Right cardiac atrium (tissue), 5 donors: ENCODE measurements around the gene VAT1L. TPM values are rescaled to one million over a fixed set of nuclear protein-coding genes. Genes with fewer than 3 reads are reported as not detected.
A peak's percentile ranks its signal among the peaks of the same experiment; 100 is the strongest.

Experiments used
- ATAC-seq, 2 donors: fragments of 200-7000 bp; cut with Tn5 transposase; one replicate each; pipeline versions ENCODE4 v1.8.0 to v1.9.1; 2020; ENCODE audit warnings: moderate library complexity in 2 of 2, mild to moderate bottlenecking in 1 of 2
- DNase-seq, 3 donors: peaks; one replicate each; pipeline ENCODE4 v3.0.0-alpha.2; 2020
- H3K27ac ChIP-seq: one replicate; pipeline ENCODE4 v1.5.1; 2013; ENCODE audit warnings: mild to moderate bottlenecking, low read length, control low read depth, moderate library complexity
- H3K27me3 ChIP-seq: one replicate; pipeline ENCODE4 v1.6.1; 2013; ENCODE audit not compliant: control insufficient read depth, insufficient read depth
- H3K4me1 ChIP-seq: one replicate; pipeline ENCODE4 v1.6.1; 2013; ENCODE audit warnings: low read length; ENCODE audit not compliant: control insufficient read depth, insufficient read depth
- H3K4me3 ChIP-seq: one replicate; pipeline ENCODE4 v1.5.1; 2013; ENCODE audit warnings: low read length, control low read depth
- H3K9me3 ChIP-seq: one replicate; pipeline ENCODE4 v1.6.1; 2013; ENCODE audit warnings: low read length; ENCODE audit not compliant: control insufficient read depth
- WGBS: extraction: QIAGEN DNeasy Blood & Tissue Kit; methylation state at CpG from one replicate; pipeline ENCODE4 v1.1.7; 2013; 5-methylcytosine and 5-hydroxymethylcytosine counted together
- intact Hi-C, 4 donors: fragments of 100-400 bp; cut with DNase I; formaldehyde crosslinking; loops; one replicate each; pipeline versions ENCODE4 v1.11.0 to v1.14.0; 2022 to 2023
- polyA plus RNA-seq: library from polyadenylated mRNA; stranded (reverse); fragments of 200-250 nt; gene quantifications from one replicate; pipeline ENCODE4 v1.2.3, GENCODE V29; 2013
- total RNA-seq, 4 donors: library from RNA; stranded (reverse); fragmentation: NEBNext Ultra II Directional; extraction: Animal tissue kit (Norgen Biotek cat#: 25700); gene quantifications; one replicate each; pipeline ENCODE4 v1.2.1, GENCODE V29; 2021
- donor health status: healthy with polysubstance abuse.
- donor health status: DM: no; HTN: yes; CAD: no.
- donor health status: DM: no; HTN: no; CAD: no.
- donor health status: DM: no; HTN: yes; CAD: no; lungs with severe emphysema.
- donor health status: DM: yes; HTN: yes; CAD: no.

The VAT1L gene
- total and polyA plus RNA-seq, 5 donors = 7.7 to 40.3 (median 14.5) TPM

DNA sequence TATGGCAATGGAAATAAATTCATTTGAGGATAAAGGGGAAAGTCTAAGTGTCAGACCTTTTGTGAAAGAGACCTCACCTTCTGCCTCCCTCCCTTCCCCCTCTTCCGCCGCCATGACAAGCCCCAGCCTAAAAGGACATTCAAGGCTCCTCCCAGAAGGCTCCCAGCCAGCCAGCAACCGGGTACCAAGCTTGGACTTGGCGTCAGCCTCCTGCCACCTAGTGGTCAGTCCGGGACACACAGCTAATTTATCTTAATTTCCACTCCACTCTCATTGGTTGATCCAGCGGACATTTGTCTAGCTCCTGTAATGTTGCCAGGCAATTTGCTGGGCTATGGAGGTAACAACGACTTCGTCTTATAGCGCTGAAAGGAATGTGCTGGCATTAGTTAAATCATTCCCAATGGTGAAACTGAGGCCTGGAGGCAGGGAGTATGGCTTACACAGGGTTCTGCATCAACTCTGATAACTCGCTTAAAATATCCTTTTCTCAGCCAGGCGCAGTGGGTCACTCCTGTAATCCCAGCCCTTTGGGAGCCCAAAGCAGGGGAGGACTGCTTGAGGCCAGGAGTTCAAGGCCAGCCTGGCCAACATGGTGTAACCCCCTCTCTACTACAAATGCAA is 214.7 kb downstream of the VAT1L start:
- 17% methylated on average over 11 of the region's 11 CpGs for WGBS
- no peaks in the 10 kb centered on the region for H3K9me3 ChIP-seq
- H3K27ac ChIP-seq = no peak overlapping the region
- H3K27me3 ChIP-seq = no peaks in the 10 kb centered on the region
- H3K4me3 ChIP-seq = no peak overlapping the region
- intact Hi-C loops = loop anchor here in 1 of 4 donors (10.0 kb wide), 1 partner anchor 328 kb away; no protein-coding TSS in a partner anchor
- peak; percentile 92 to 95 for ATAC-seq
- no peaks in the 10 kb centered on the region for H3K4me1 ChIP-seq
- peak; percentile 90 to 93 (median 91) for DNase-seq

DNA sequence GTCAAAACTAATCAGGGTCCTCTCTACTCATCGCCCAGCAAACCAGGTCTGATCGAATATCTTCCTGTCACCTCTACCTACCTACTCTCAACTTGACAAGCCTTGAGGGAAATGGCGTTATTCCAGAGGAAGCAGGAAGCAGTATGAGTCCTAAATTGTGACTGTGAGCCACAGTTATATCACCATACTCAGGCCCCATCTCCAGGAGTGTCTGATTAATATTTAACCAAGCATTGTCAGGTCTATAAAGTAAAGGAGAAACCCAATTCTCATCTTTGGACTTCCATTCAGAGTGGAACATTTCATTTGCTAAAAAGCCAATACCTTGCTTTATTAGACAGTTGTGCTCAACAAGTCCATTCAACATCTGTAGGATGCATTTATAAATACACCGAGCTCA is 216.2 kb downstream of the VAT1L start:
- H3K4me3 ChIP-seq = no peak overlapping the region
- 73% methylated on average over 4 of the region's 4 CpGs for WGBS
- H3K9me3 ChIP-seq = no peaks in the 10 kb centered on the region
- H3K27me3 ChIP-seq = no peaks in the 10 kb centered on the region
- no peak for DNase-seq
- H3K27ac ChIP-seq = no peak overlapping the region
- intact Hi-C loops = loop anchor here in 1 of 4 donors (10.0 kb wide), 1 partner anchor 330 kb away; no protein-coding TSS in a partner anchor
- no peaks in the 10 kb centered on the region for H3K4me1 ChIP-seq
- no peak for ATAC-seq

DNA sequence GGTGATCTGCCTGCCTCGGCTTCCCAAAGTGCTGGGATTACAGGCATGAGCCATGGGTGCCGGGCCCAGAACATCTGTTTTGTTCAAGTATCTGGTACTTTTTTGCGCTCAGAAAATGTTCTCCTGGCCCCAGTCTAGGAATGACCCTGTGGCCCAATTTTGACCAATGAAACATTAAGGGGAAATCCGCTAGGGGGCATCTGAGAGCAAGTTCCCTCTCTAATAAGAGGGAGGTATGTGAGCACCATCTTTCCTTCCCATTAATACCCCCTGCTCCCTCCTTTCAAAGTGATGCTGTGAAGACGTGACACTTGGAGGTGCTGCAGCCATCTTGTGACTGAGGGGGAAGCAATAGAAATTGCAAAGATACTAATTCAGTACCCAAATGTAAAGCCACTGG is 217.5 kb downstream of the VAT1L start:
- 77% methylated on average over 5 of the region's 5 CpGs for WGBS
- ATAC-seq = no peak
- intact Hi-C loops = loop anchor here in 1 of 4 donors (10.0 kb wide), 1 partner anchor 331 kb away; no protein-coding TSS in a partner anchor
- H3K9me3 ChIP-seq = no peaks in the 10 kb centered on the region
- H3K27me3 ChIP-seq = no peaks in the 10 kb centered on the region
- no peak overlapping the region for H3K4me3 ChIP-seq
- no peak for DNase-seq
- H3K4me1 ChIP-seq = no peaks in the 10 kb centered on the region
- H3K27ac ChIP-seq = no peak overlapping the region

DNA sequence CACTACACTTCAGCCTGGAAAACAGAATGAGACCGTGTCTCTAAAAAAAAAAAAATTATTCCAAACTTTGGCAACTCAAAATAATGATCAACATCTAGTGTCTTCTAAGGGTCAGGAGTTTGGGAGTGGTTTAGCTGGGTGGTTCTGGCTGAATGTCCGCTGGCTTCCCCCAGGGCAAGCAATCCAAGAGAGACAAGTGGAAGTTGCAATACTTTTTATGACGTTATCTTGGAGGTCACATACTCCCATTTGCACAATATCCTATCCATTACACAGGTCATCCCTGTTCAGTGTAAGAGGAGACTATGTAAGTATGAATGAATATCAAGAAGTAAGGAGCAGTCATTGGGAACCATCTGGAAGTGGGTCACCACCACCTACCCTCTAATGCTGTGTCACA is 218.8 kb downstream of the VAT1L start:
- ATAC-seq = no peak
- intact Hi-C loops = loop anchor here in 1 of 4 donors (10.0 kb wide), 1 partner anchor 332 kb away; no protein-coding TSS in a partner anchor

DNA sequence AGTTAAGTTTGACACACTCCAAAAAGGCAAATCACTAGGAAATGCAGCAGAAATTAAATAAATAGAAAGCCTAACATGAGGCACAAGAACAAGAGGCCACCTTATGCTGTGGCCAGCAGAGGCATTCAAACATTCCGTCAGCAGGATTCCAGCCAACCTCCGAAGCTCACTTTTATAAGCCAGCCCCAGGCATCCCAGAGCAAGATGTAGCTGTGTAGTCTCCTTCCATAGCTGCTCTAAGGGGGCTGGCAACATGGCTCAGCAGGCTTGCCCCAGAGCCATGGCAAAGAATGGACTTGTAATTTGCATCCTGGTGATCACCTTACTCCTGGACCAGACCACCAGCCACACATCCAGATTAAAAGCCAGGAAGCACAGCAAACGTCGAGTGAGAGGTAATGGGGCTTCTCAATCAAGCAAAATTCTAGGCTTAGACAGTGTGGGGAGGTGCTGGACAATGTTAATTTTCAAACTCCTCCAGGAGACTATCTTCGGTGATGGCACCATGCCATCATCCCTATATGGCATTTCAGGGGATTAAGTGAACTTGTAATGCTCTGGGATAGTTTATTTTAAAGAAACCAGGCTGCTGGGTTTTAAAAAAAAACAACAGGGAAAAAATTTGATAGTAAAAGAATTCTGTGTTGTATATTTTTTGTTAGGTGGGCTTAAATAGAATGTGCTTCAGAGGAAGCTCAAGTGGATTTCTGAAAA is 234.1 kb downstream of the VAT1L start, which contains the start of gene CLEC3A:
Gene CLEC3A, plus strand, starts transcription at position 202 of the 714 bp plus-strand sequence. Its CDS starts 79 bp downstream, at position 281.
- ATAC-seq (no peak), DNase-seq (no peak)
- H3K27ac ChIP-seq = no peak within 1 kb of the TSS
- no peak within 1 kb of the TSS for H3K4me3 ChIP-seq
- no peaks in the 10 kb centered on the region for H3K4me1 ChIP-seq
- no peaks in the 10 kb centered on the region for H3K9me3 ChIP-seq
- intact Hi-C loops = no loop called here
- H3K27me3 ChIP-seq = no peaks in the 10 kb centered on the region
- 37% methylated on average over 5 of the region's 5 CpGs for WGBS

More for the DNA sequence above, 218.8 kb downstream of the VAT1L start:
- no peaks in the 10 kb centered on the region for H3K9me3 ChIP-seq
- no peak for DNase-seq
- no peak overlapping the region for H3K4me3 ChIP-seq
- H3K27ac ChIP-seq = no peak overlapping the region
- H3K4me1 ChIP-seq = no peaks in the 10 kb centered on the region
- WGBS = 71% methylated on average over 3 of the region's 3 CpGs
- H3K27me3 ChIP-seq = no peaks in the 10 kb centered on the region

DNA sequence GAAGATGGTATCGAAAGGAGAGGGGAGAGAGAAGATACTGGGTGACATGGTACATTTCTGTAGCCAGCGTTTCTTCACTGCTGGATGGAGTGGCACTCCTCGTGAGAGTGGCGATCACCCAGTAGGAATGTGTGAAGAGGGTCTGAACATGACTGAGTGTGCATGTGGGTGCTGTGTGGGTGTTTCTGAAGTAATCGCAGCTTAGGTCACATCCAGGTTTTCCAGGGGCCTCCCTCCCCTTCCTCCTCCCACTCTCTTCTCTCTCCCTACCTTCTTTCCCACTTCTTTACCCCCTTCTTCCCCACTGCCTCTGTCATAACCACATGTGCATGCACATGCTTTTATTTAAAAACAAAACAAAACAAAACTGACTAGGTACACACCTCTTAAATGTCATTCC is 235.8 kb downstream of the VAT1L start:
- no peak for DNase-seq
- Histone ChIP-seq H3K9me3 (no peaks in the 10 kb centered on the region), H3K4me1 (no peaks in the 10 kb centered on the region), H3K4me3 (no peak overlapping the region), H3K27me3 (no peaks in the 10 kb centered on the region), H3K27ac (no peak overlapping the region)
- ATAC-seq = no peak
- WGBS = 91% methylated on average over 5 of the region's 5 CpGs
- intact Hi-C loops = no loop called here

DNA sequence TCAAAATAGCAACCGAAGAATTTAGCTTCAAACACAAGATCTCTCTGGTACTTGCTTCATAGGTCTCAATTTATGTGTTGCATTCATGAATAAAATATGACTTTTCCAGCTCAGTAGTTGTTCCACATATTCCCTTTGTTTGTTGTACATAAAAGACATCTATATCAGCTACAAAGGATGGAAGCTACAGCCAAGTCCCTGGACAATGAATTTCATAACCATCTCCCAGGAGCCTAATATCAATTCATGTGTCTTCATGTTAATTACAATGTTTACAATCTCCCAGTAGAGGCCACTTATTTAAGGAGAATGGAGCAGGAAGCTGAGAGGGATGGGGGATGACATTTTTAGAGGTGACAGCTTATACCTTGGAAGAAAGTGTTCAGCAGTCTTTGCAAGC is 237.3 kb downstream of the VAT1L start:
- 94% methylated on average over 1 of the region's 1 CpG for WGBS
- no peak for ATAC-seq

DNA sequence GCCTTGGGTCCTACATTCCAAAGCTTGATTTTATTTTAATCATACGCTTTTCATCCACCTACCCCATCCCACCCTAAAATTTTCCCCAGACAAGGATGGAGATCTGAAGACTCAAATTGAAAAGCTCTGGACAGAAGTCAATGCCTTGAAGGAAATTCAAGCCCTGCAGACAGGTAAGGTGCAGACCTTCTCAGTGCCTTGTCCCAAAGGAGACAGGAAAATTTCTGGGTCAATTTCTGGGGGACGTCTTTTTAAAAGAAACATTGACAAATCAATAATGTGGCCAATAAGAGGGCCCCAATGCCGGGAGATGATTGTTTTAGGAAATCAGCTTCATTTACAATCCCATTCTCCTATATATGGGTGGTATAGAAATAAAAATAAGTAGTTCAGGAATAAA is 239.7 kb downstream of the VAT1L start:
- H3K4me1 ChIP-seq = no peaks in the 10 kb centered on the region
- H3K27me3 ChIP-seq = no peaks in the 10 kb centered on the region
- no peak for DNase-seq
- H3K4me3 ChIP-seq = no peak overlapping the region
- no peak for ATAC-seq
- H3K9me3 ChIP-seq = no peaks in the 10 kb centered on the region
- 48% methylated on average over 3 of the region's 3 CpGs for WGBS
- no peak overlapping the region for H3K27ac ChIP-seq
- intact Hi-C loops = no loop called here

More for the DNA sequence above, 237.3 kb downstream of the VAT1L start:
- intact Hi-C loops = no loop called here
- no peak overlapping the region for H3K4me3 ChIP-seq
- DNase-seq = no peak
- no peaks in the 10 kb centered on the region for H3K27me3 ChIP-seq
- no peaks in the 10 kb centered on the region for H3K4me1 ChIP-seq
- no peaks in the 10 kb centered on the region for H3K9me3 ChIP-seq
- no peak overlapping the region for H3K27ac ChIP-seq

Other genes starting within 250 kb of the VAT1L start
- 10 to 100 TPM; 15.2 to 36.3 (median 32.7) TPM for gene NUDT7, start 66.0 kb upstream of the VAT1L start, total RNA-seq
- gene NUDT7, start 66.0 kb upstream of the VAT1L start, polyA plus RNA-seq = 44.3 TPM
- gene CLEC3A, start 234.0 kb downstream of the VAT1L start, total RNA-seq = not detected
- 0.16 TPM for gene CLEC3A, start 234.0 kb downstream of the VAT1L start, polyA plus RNA-seq